Spleen (tissue), 7 donors: ENCODE results near the gene DGKB.

Experiments used
- POLR2A ChIP-seq, 3 donors: fragments of 450-650 bp; IDR thresholded peaks; one replicate each; pipeline ENCODE4 v1.5.1; 2017; ENCODE audit warnings: antibody characterized with exemption in 3 of 3, mild to moderate bottlenecking in 1 of 3
- POLR2AphosphoS5 ChIP-seq, 3 donors: sonication (generic); formaldehyde crosslinking; IDR thresholded peaks; one replicate each; pipeline ENCODE4 v1.5.1; 2017; ENCODE audit warnings: antibody characterized with exemption in 3 of 3
- TF ChIP-seq, protein P1 (sequence below), 11 experiments: fragments of 200-600 bp in 7 of 11; fragments of 450-650 bp in 4 of 11; sonication (generic) in 4 of 11; IDR thresholded peaks in 8 of 11; conservative IDR thresholded peaks in 3 of 11; 1 replicate in 7 of 11; 2 replicates in 4 of 11; pipeline versions ENCODE4 v1.4.0 to v1.8.0; 2016 to 2021; ENCODE audit warnings: antibody characterized with exemption in 11 of 11, inconsistent platforms in 4 of 11, mild to moderate bottlenecking in 1 of 11
- donor health status: DM: no; HTN: no; CAD: no; lungs with moderate emphysema.
- donor health status: DM: no; HTN: no; CAD: no.
- donor health status: DM: no; HTN: no; CAD: no.

DNA sequence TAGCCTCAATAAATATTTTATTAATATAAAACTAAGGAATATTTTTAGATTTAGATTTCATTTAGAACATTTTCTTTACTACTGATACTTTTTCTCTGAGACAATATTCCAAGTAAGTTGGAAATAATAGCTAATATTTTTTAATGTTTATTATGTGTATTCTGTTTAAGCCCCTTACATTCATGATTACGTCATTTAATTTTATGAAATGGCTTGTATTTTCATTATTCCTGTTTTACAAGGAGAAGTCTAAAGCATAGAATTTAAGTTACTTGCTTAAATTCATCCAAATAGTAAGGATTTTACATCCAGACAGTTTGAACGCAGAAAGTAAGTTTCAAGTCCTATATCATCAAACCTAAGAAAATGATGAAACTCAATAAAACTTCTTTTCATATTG, 6.1 kb downstream of the DGKB start:
- TF ChIP-seq, protein P1, sequence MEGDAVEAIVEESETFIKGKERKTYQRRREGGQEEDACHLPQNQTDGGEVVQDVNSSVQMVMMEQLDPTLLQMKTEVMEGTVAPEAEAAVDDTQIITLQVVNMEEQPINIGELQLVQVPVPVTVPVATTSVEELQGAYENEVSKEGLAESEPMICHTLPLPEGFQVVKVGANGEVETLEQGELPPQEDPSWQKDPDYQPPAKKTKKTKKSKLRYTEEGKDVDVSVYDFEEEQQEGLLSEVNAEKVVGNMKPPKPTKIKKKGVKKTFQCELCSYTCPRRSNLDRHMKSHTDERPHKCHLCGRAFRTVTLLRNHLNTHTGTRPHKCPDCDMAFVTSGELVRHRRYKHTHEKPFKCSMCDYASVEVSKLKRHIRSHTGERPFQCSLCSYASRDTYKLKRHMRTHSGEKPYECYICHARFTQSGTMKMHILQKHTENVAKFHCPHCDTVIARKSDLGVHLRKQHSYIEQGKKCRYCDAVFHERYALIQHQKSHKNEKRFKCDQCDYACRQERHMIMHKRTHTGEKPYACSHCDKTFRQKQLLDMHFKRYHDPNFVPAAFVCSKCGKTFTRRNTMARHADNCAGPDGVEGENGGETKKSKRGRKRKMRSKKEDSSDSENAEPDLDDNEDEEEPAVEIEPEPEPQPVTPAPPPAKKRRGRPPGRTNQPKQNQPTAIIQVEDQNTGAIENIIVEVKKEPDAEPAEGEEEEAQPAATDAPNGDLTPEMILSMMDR (IDR thresholded peaks at IDR 0.05 in 8 of 11, conservative IDR thresholded peaks at IDR 0.05 in 3 of 11), result no peak
- TF ChIP-seq POLR2AphosphoS5 (IDR thresholded peaks at IDR 0.05) (no peak), POLR2A (IDR thresholded peaks at IDR 0.05) (no peak)
